ENCODE data around the gene FKBP4.
"Not testable (repeated sequence)": the region's sequence is repeated elsewhere in the genome, so short reads cannot be mapped to it uniquely, and the experiment has no call there.

Gene FKBP4

GRCh38 chr12:2794736-2795289 is at the start of gene FKBP4:
TSS of gene FKBP4 (plus strand) at chr12:2794970. CDS start at chr12:2795140, 170 bp downstream.
- peak; percentile 90 for DNase-seq (ENCODE audit: low read depth, low spot score)

GRCh38 chr12:2745655-2746054 is 49.1 kb upstream of the FKBP4 start:
- no peak for DNase-seq (ENCODE audit: low read depth, low spot score)

- DNase-seq (ENCODE audit: low read depth, low spot score): no peak
Measured at GRCh38 chr12:2749580-2749979, 45.2 kb upstream of the FKBP4 start.

- no peak for DNase-seq (ENCODE audit: low read depth, low spot score)
Measured at GRCh38 chr12:2750185-2750584, 44.6 kb upstream of the FKBP4 start.

- no peak for DNase-seq (ENCODE audit: low read depth, low spot score)
Measured at GRCh38 chr12:2751230-2751629, 43.5 kb upstream of the FKBP4 start.

GRCh38 chr12:2751686-2752085 is 43.1 kb upstream of the FKBP4 start:
- no peak for DNase-seq (ENCODE audit: low read depth, low spot score)

- peak; percentile 95 for DNase-seq (ENCODE audit: low read depth, low spot score)
Measured at GRCh38 chr12:2752676-2753371, 41.9 kb upstream of the FKBP4 start.

- DNase-seq (ENCODE audit: low read depth, low spot score): no peak
Measured at GRCh38 chr12:2753536-2753935, 41.2 kb upstream of the FKBP4 start.

GRCh38 chr12:2754208-2754607 is 40.6 kb upstream of the FKBP4 start:
- no peak for DNase-seq (ENCODE audit: low read depth, low spot score)

- no peak for DNase-seq (ENCODE audit: low read depth, low spot score)
Measured at GRCh38 chr12:2756756-2757155, 38.0 kb upstream of the FKBP4 start.

- no peak for DNase-seq (ENCODE audit: low read depth, low spot score)
Measured at GRCh38 chr12:2759733-2760132, 35.0 kb upstream of the FKBP4 start.

- DNase-seq (ENCODE audit: low read depth, low spot score): no peak
Measured at GRCh38 chr12:2764398-2764797, 30.4 kb upstream of the FKBP4 start.

- no peak for DNase-seq (ENCODE audit: low read depth, low spot score)
Measured at GRCh38 chr12:2765052-2765451, 29.7 kb upstream of the FKBP4 start.

GRCh38 chr12:2765608-2766007 is 29.2 kb upstream of the FKBP4 start:
- no peak for DNase-seq (ENCODE audit: low read depth, low spot score)

- DNase-seq (ENCODE audit: low read depth, low spot score): no peak
Measured at GRCh38 chr12:2768224-2768961, 26.4 kb upstream of the FKBP4 start.

GRCh38 chr12:2769866-2770533 is 24.8 kb upstream of the FKBP4 start:
- peak; percentile 28 for DNase-seq (ENCODE audit: low read depth, low spot score)

GRCh38 chr12:2770544-2770943 is 24.2 kb upstream of the FKBP4 start:
- DNase-seq (ENCODE audit: low read depth, low spot score): not testable (repeated sequence)

- no peak for DNase-seq (ENCODE audit: low read depth, low spot score)
Measured at GRCh38 chr12:2772370-2772769, 22.4 kb upstream of the FKBP4 start.

GRCh38 chr12:2773199-2773875 is 21.4 kb upstream of the FKBP4 start:
- no peak for DNase-seq (ENCODE audit: low read depth, low spot score)

- no peak for DNase-seq (ENCODE audit: low read depth, low spot score)
Measured at GRCh38 chr12:2775431-2775830, 19.3 kb upstream of the FKBP4 start.

GRCh38 chr12:2776129-2776806 is 18.5 kb upstream of the FKBP4 start:
- no peak for DNase-seq (ENCODE audit: low read depth, low spot score)
